Hypothalamus (tissue), 51 donors: Measurements from ENCODE around the gene OR2A5.
"Not testable (repeated sequence)": the region's sequence is repeated elsewhere in the genome, so short reads cannot be mapped to it uniquely, and the experiment has no call there.

Experiments used
- DNase-seq, 51 donors: peaks; one replicate each; lab custom pipeline; 2025; lab: John Stamatoyannopoulos, UW

Gene OR2A5

GRCh38 chr7:144032985-144033709 is 15.6 kb upstream of the OR2A5 start:
- no peak for DNase-seq

GRCh38 chr7:144035385-144035784 is 13.4 kb upstream of the OR2A5 start:
- DNase-seq, result no peak

GRCh38 chr7:144036302-144036885 is 12.4 kb upstream of the OR2A5 start:
- DNase-seq, result no peak

- no peak for DNase-seq
Observed at GRCh38 chr7:144037414-144038035, 11.2 kb upstream of the OR2A5 start.

- DNase-seq, result no peak
Observed at GRCh38 chr7:144038887-144039286, 9.9 kb upstream of the OR2A5 start.

- DNase-seq, result no peak
Observed at GRCh38 chr7:144049491-144049890, 743 bp downstream of the OR2A5 start.

- DNase-seq, result no peak
Observed at GRCh38 chr7:144050093-144050492, 1.3 kb downstream of the OR2A5 start.

- not testable (repeated sequence) for DNase-seq
Observed at GRCh38 chr7:144050884-144051283, 2.1 kb downstream of the OR2A5 start.

- no peak for DNase-seq
Observed at GRCh38 chr7:144057954-144058353, 9.2 kb downstream of the OR2A5 start.

- no peak for DNase-seq
Observed at GRCh38 chr7:144063710-144064109, 15.0 kb downstream of the OR2A5 start.

GRCh38 chr7:144069511-144069910 is 20.8 kb downstream of the OR2A5 start, which contains the start of gene OR2A25:
Gene OR2A25 (plus strand): TSS chr7:144069811. CDS start chr7:144074220, 4,409 bp downstream.
- DNase-seq, result no peak

- no peak for DNase-seq
Observed at GRCh38 chr7:144069953-144070352, 21.2 kb downstream of the OR2A5 start.

GRCh38 chr7:144074374-144074773 is 25.6 kb downstream of the OR2A5 start:
- DNase-seq, result no peak

- DNase-seq, result no peak
Observed at GRCh38 chr7:144085978-144086377, 37.2 kb downstream of the OR2A5 start, which contains the start of gene OR2A12. Gene OR2A12 (plus strand): TSS chr7:144086278. CDS start chr7:144095108, 8,830 bp downstream.

- DNase-seq, result no peak
Observed at GRCh38 chr7:144086730-144087129, 38.0 kb downstream of the OR2A5 start.

GRCh38 chr7:144087230-144087629 is 38.5 kb downstream of the OR2A5 start:
- no peak for DNase-seq

- DNase-seq, result no peak
Observed at GRCh38 chr7:144090667-144091066, 41.9 kb downstream of the OR2A5 start.

- DNase-seq, result no peak
Observed at GRCh38 chr7:144098776-144099175, 50.0 kb downstream of the OR2A5 start.

- no peak for DNase-seq
Observed at GRCh38 chr7:144100607-144101006, 51.9 kb downstream of the OR2A5 start.

- DNase-seq, result no peak
Observed at GRCh38 chr7:144102041-144102440, 53.3 kb downstream of the OR2A5 start.

GRCh38 chr7:144105211-144105610 is 56.5 kb downstream of the OR2A5 start:
- DNase-seq, result no peak
